A549 (cell line): ENCODE measurements around the gene FAT1. TPM values are rescaled to one million over a fixed set of nuclear protein-coding genes. Genes with fewer than 3 reads are reported as not detected.

ENCODE experiments used
- ATAC-seq, 2 experiments: fragments of 200-7000 bp in 1 of 2; fragments of >200 bp in 1 of 2; cut with Nextera tagmentation in 1 of 2; cut with Tn5 transposase in 1 of 2; 3 replicates each; pipeline versions ENCODE4 v1.8.0 to v1.9.1; 2018 to 2020; ENCODE audit warnings: mild to moderate bottlenecking in 1 of 2, moderate library complexity in 1 of 2
- CTCF ChIA-PET: fragments of 300-600 bp; sonication (Branson Sonifier 250); formaldehyde crosslinking; extraction: SDS; loops from one replicate; lab custom pipeline; 2021; ENCODE audit warnings: antibody characterized with exemption, inconsistent platforms; lab: Yijun Ruan, JAX
- POLR2A ChIA-PET: fragments of 350-600 bp; formaldehyde crosslinking; extraction: SDS; loops from one replicate; lab custom pipeline; 2021; ENCODE audit warnings: antibody characterized with exemption, inconsistent platforms; lab: Yijun Ruan, JAX
- DNase-seq, 2 experiments: peaks; one replicate each; pipeline versions ENCODE4 v3.0.0 to v3.0.0-alpha.2; 2011 to 2016; ENCODE audit warnings: low read depth in 1 of 2, low spot score in 1 of 2
- FAIRE-seq: peaks from 2 replicates; lab custom pipeline; 2011; peaks lifted over from hg19 to GRCh38; lab: Jason Lieb, UNC
- H3K27ac ChIP-seq, 2 experiments: fragments of >200 bp; sonication (Bioruptor Twin); formaldehyde crosslinking; 3 replicates each; pipeline ENCODE4 v1.5.1; 2016 to 2017
- H3K4me1 ChIP-seq: fragments of >200 bp; sonication (Bioruptor Twin); formaldehyde crosslinking; 3 replicates; pipeline ENCODE4 v1.6.1; 2016
- H3K4me2 ChIP-seq: fragments of >200 bp; sonication (Bioruptor Twin); formaldehyde crosslinking; 3 replicates; pipeline ENCODE4 v1.6.1; 2016
- H3K4me3 ChIP-seq: fragments of >200 bp; sonication (Bioruptor Twin); formaldehyde crosslinking; 3 replicates; pipeline ENCODE4 v1.5.1; 2016
- H3K9me3 ChIP-seq: fragments of >200 bp; sonication (Bioruptor Twin); formaldehyde crosslinking; 3 replicates; pipeline ENCODE4 v1.6.1; 2016
- BCL3 ChIP-seq: fragments of >200 bp; sonication (Bioruptor Twin); formaldehyde crosslinking; IDR thresholded peaks from 3 replicates; pipeline ENCODE4 v1.6.1; 2016
- CEBPB ChIP-seq, 2 experiments: fragments of >200 bp in 1 of 2; sonication (Bioruptor Twin) in 1 of 2; formaldehyde crosslinking in 1 of 2; IDR thresholded peaks; 2 replicates each; pipeline ENCODE4 v1.6.1; 2012 to 2016
- E2F6 ChIP-seq: IDR thresholded peaks from 2 replicates; pipeline ENCODE4 v1.6.1; 2012; ENCODE audit warnings: low read depth, borderline replicate concordance
- EHMT2 ChIP-seq: fragments of 200-600 bp; sonication (generic); IDR thresholded peaks from 2 replicates; pipeline ENCODE4 v1.6.1; 2016; ENCODE audit warnings: antibody characterized with exemption, low read depth, mild to moderate bottlenecking, moderate library complexity
- ELK1 ChIP-seq: fragments of 150-350 bp; IDR thresholded peaks from 2 replicates; pipeline ENCODE4 v1.6.1; 2014; ENCODE audit warnings: low read depth, mild to moderate bottlenecking, low read length
- EP300 ChIP-seq, 2 experiments: fragments of >200 bp; sonication (Bioruptor Twin); formaldehyde crosslinking; IDR thresholded peaks; 2 replicates in 1 of 2; 3 replicates in 1 of 2; pipeline ENCODE4 v1.6.1; 2016 to 2017
- FOSB ChIP-seq: fragments of 250-450 bp; sonication (Bioruptor Pico); IDR thresholded peaks from 2 replicates; pipeline ENCODE4 v1.5.0; 2020; ENCODE audit warnings: mild to moderate bottlenecking, moderate library complexity
- FOSL2 ChIP-seq, 2 experiments: fragments of 450-650 bp in 1 of 2; fragments of >200 bp in 1 of 2; sonication (Bioruptor Twin) in 1 of 2; formaldehyde crosslinking; IDR thresholded peaks; 2 replicates each; pipeline versions ENCODE4 v1.5.0 to v1.6.1; 2016 to 2020; ENCODE audit warnings: mild to moderate bottlenecking in 1 of 2, moderate library complexity in 1 of 2
- HDAC2 ChIP-seq: fragments of 200-600 bp; sonication (generic); IDR thresholded peaks from 2 replicates; pipeline ENCODE4 v1.6.1; 2016
- JUN ChIP-seq, 2 experiments: fragments of >200 bp; sonication (Bioruptor Twin); formaldehyde crosslinking; IDR thresholded peaks; 2 replicates in 1 of 2; 3 replicates in 1 of 2; pipeline ENCODE4 v1.6.1; 2016 to 2017
- KDM1A ChIP-seq: fragments of 200-600 bp; sonication (generic); IDR thresholded peaks from 2 replicates; pipeline ENCODE4 v1.6.1; 2016; ENCODE audit warnings: low read depth, mild to moderate bottlenecking
- MAFK ChIP-seq: fragments of 450-650 bp; IDR thresholded peaks from 2 replicates; pipeline ENCODE4 v1.6.1; 2014; ENCODE audit not compliant: partially characterized antibody
- MAX ChIP-seq: IDR thresholded peaks from 2 replicates; pipeline ENCODE4 v1.6.1; 2012
- PHF8 ChIP-seq: fragments of 200-600 bp; sonication (generic); IDR thresholded peaks from 2 replicates; pipeline ENCODE4 v1.6.1; 2016; ENCODE audit warnings: low read depth, mild to moderate bottlenecking, antibody characterized with exemption, moderate library complexity, borderline replicate concordance
- POLR2A ChIP-seq: IDR thresholded peaks from 2 replicates; pipeline ENCODE4 v1.6.1; 2012; ENCODE audit warnings: mild to moderate bottlenecking, low read length
- RARB ChIP-seq: fragments of 250-450 bp; sonication (Bioruptor Pico); IDR thresholded peaks from 2 replicates; pipeline ENCODE4 v1.8.0; 2021; ENCODE audit warnings: mild to moderate bottlenecking, moderate library complexity
- RCOR1 ChIP-seq: fragments of 150-350 bp; IDR thresholded peaks from 2 replicates; pipeline ENCODE4 v1.6.1; 2014; ENCODE audit warnings: antibody characterized with exemption, low read length, low read depth
- REST ChIP-seq: fragments of 200-600 bp; sonication (generic); IDR thresholded peaks from 2 replicates; pipeline ENCODE4 v1.6.1; 2016; ENCODE audit warnings: antibody characterized with exemption, mild to moderate bottlenecking, moderate library complexity
- SMC3 ChIP-seq: fragments of >200 bp; sonication (Bioruptor Twin); formaldehyde crosslinking; IDR thresholded peaks from 3 replicates; pipeline ENCODE4 v1.6.1; 2018; ENCODE audit warnings: inconsistent platforms
- TFCP2L1 ChIP-seq: fragments of 250-450 bp; sonication (Bioruptor Pico); IDR thresholded peaks from 2 replicates; pipeline ENCODE4 v1.5.0; 2021; ENCODE audit warnings: mild to moderate bottlenecking
- USF2 ChIP-seq: fragments of 450-650 bp; IDR thresholded peaks from 2 replicates; pipeline ENCODE4 v1.6.1; 2014; ENCODE audit warnings: antibody characterized with exemption
- ZFP36 ChIP-seq: fragments of 450-650 bp; IDR thresholded peaks from 2 replicates; pipeline ENCODE4 v1.6.1; 2014; ENCODE audit warnings: borderline replicate concordance; ENCODE audit not compliant: partially characterized antibody
- WGBS: methylation state at CpG from one replicate; pipeline ENCODE4 v1.1.6; 2017; ENCODE audit errors: missing lambda C conversion rate; 5-methylcytosine and 5-hydroxymethylcytosine counted together
- polyA minus RNA-seq: library from RNA; depleted of rRNA, polyadenylated mRNA; stranded (reverse); fragments of >200 nt; gene quantifications from 2 replicates; pipeline ENCODE4 v1.2.3, GENCODE V29; 2011; rRNA and poly(A)+ RNA removed
- polyA plus RNA-seq, 4 experiments: library from polyadenylated mRNA; depleted of rRNA in 3 of 4; stranded (reverse); fragments of >200 nt; fragmentation: RNase III in 1 of 4; extraction: RNeasy Plus Mini Kit Qiagen cat#74134 plus additional on column Dnase treatment in 1 of 4; gene quantifications; 2 replicates in 3 of 4; 3 replicates in 1 of 4; pipeline ENCODE4 v1.2.3, GENCODE V29; 2011 to 2017

Gene FAT1
- polyA plus RNA-seq (2011; rRNA removed) (177 and 225 TPM in 2 replicates), polyA plus RNA-seq (2017; fragmentation: RNase III; extraction: RNeasy Plus Mini Kit Qiagen cat#74134 plus additional on column Dnase treatment) (62.2 to 68.5 TPM (median 62.8 TPM) in 3 replicates), polyA minus RNA-seq (1,227 and 1,657 TPM in 2 replicates)
- 57.1 and 63.7 TPM in 2 replicates for polyA plus RNA-seq (2012; cell fraction: cytosol; rRNA removed)
- 201 and 278 TPM in 2 replicates for polyA plus RNA-seq (2012; cell fraction: nucleus; rRNA removed)

- Histone ChIP-seq H3K27ac (peak within 1 kb of the TSS; percentile 89 to 100), H3K4me3 (peak within 1 kb of the TSS; percentile 67)
- DNase-seq: peak; percentile 35 to 77
- TF ChIP-seq RCOR1: no peak
- TF ChIP-seq POLR2A: peak; percentile 39
- peak; percentile 31; the same call in 1 of the 3 replicates for TF ChIP-seq BCL3
- peak in 1 of 2 experiments; percentile 72; a peak in 3 of 5 replicates for TF ChIP-seq JUN (IDR thresholded peaks at IDR 0.05)
- peak; percentile 38 for TF ChIP-seq MAX
- no peak for TF ChIP-seq CEBPB (IDR thresholded peaks at IDR 0.05)
- TF ChIP-seq PHF8: no peak
- TF ChIP-seq, all 56 proteins: peak for 4
- ATAC-seq (peak; percentile 18 to 21; a peak in 5 of 6 replicates), FAIRE-seq (no peak)
- no CpG with 5 or more reads among the region's 112 CpGs for WGBS
- CTCF ChIA-PET: interaction anchor here (0.6 to 1.5 kb wide), 4 partner anchors 30 to 1720 kb away, joined by 3 to 8 read pairs (median 4); no protein-coding TSS in a partner anchor
- POLR2A ChIA-PET: interaction anchor here (0.6 to 1.4 kb wide), 5 partner anchors 13 to 884 kb away, joined by 3 to 5 read pairs (median 3); no protein-coding TSS in a partner anchor
- Histone ChIP-seq H3K4me1 (peaks cover 10% of the 10 kb centered on the region), H3K4me2 (peak within 1 kb of the TSS; percentile 76), H3K9me3 (peaks cover 19% of the 10 kb centered on the region; the same call in 2 of the 3 replicates)
These were observed at the start of gene FAT1 for GRCh38 chr4:186723292-186724057. Gene FAT1, minus strand, starts transcription at chr4:186723856. Its CDS starts 14,029 bp downstream, at chr4:186709827.

GRCh38 chr4:186772936-186773487 is 49.4 kb upstream of the FAT1 start:
- DNase-seq: peak in 1 of 2 experiments; percentile 69
- TF ChIP-seq HDAC2 (no peak), FOSB (no peak), RCOR1 (no peak), MAFK (no peak), FOSL2 (IDR thresholded peaks at IDR 0.05) (no peak), FOSL2 (CRISPR knock-in tag; IDR thresholded peaks at IDR 0.05) (peak; percentile 65)
- no peak for FAIRE-seq
- CTCF ChIA-PET: no interaction called here
- POLR2A ChIA-PET: no interaction called here
- H3K9me3 ChIP-seq: no peaks in the 10 kb centered on the region
- H3K27ac ChIP-seq: peak overlapping the region in 1 of 2 experiments; percentile 64; a peak in 1 of 6 replicates
- H3K4me3 ChIP-seq: no peak overlapping the region
- 56% methylated on average over 12 of the region's 12 CpGs for WGBS
- ATAC-seq: peak in 1 of 2 experiments; percentile 53; a peak in 3 of 6 replicates
- peaks cover 26% of the 10 kb centered on the region; the same call in 2 of the 3 replicates for H3K4me1 ChIP-seq
- H3K4me2 ChIP-seq: peak overlapping the region; percentile 43

GRCh38 chr4:186771624-186772023 is 48.0 kb upstream of the FAT1 start:
- ChIA-PET POLR2A (no interaction called here), CTCF (interaction anchor here (1.2 kb wide), 1 partner anchor 46 kb away, joined by 4 read pairs; no protein-coding TSS in a partner anchor)
- Histone ChIP-seq H3K4me3 (no peak overlapping the region), H3K4me2 (no peak overlapping the region), H3K4me1 (peaks cover 26% of the 10 kb centered on the region; the same call in 2 of the 3 replicates), H3K27ac (peak overlapping the region in 1 of 2 experiments; percentile 64; a peak in 1 of 6 replicates), H3K9me3 (no peaks in the 10 kb centered on the region)
- FAIRE-seq (no peak), ATAC-seq (no peak), DNase-seq (no peak)
- 68% methylated on average over 2 of the region's 2 CpGs for WGBS
- TF ChIP-seq E2F6: no peak
- TF ChIP-seq USF2: no peak
- TF ChIP-seq KDM1A: no peak
- TF ChIP-seq RARB (CRISPR knock-in tag): no peak
- no peak for TF ChIP-seq ZFP36
- no peak for TF ChIP-seq EHMT2
- no peak for TF ChIP-seq POLR2A
- no peak for TF ChIP-seq FOSB
- TF ChIP-seq REST: no peak
- TF ChIP-seq SMC3: no peak
- no peak for TF ChIP-seq TFCP2L1
- TF ChIP-seq ELK1: no peak
- TF ChIP-seq EP300 (IDR thresholded peaks at IDR 0.05): no peak
